Panc1 (cell line): ENCODE results near the gene SLC6A15.

Source experiments
- POLR2AphosphoS5 ChIP-seq: IDR thresholded peaks from 2 replicates; pipeline ENCODE4 v1.6.1; 2012; ENCODE audit warnings: mild to moderate bottlenecking, low read depth, low read length, moderate library complexity
- SIN3A ChIP-seq: IDR thresholded peaks from 2 replicates; pipeline ENCODE4 v1.6.1; 2012; ENCODE audit warnings: low read depth, mild to moderate bottlenecking, low read length, moderate library complexity, borderline replicate concordance; ENCODE audit not compliant: insufficient read depth
- TF ChIP-seq, protein P1 (sequence below): fragments of 450-650 bp; IDR thresholded peaks from 2 replicates; pipeline ENCODE4 v1.5.1; 2017; ENCODE audit warnings: mild to moderate bottlenecking
- TF ChIP-seq, protein P2 (sequence below), 2 experiments: IDR thresholded peaks; 2 replicates each; pipeline ENCODE4 v1.6.1; 2011 to 2012; ENCODE audit warnings: low read depth in 2 of 2, control low read depth in 1 of 2, low read length in 1 of 2, mild to moderate bottlenecking in 1 of 2, moderate library complexity in 1 of 2; ENCODE audit not compliant: insufficient read depth in 1 of 2

DNA sequence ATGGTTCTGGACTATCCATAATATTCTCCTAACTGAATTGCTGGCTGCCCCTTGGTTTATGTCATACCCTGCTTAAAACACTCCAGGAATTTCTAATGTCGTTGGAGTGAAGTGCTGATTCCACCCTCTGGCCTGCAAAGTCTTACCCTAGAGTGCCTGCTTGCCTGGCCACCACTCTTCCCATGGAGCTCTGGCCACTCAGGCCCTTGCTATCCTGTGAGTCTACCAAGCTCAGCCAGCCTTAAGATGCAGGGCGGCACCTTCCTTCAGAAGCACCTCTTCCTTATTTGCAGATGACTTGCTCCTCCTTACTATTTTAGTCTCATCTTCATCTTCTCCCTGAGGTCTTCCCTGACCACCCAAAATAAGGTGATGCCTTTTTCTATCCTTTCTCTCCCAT, 35.3 kb downstream of the SLC6A15 start:
- TF ChIP-seq, protein P1, sequence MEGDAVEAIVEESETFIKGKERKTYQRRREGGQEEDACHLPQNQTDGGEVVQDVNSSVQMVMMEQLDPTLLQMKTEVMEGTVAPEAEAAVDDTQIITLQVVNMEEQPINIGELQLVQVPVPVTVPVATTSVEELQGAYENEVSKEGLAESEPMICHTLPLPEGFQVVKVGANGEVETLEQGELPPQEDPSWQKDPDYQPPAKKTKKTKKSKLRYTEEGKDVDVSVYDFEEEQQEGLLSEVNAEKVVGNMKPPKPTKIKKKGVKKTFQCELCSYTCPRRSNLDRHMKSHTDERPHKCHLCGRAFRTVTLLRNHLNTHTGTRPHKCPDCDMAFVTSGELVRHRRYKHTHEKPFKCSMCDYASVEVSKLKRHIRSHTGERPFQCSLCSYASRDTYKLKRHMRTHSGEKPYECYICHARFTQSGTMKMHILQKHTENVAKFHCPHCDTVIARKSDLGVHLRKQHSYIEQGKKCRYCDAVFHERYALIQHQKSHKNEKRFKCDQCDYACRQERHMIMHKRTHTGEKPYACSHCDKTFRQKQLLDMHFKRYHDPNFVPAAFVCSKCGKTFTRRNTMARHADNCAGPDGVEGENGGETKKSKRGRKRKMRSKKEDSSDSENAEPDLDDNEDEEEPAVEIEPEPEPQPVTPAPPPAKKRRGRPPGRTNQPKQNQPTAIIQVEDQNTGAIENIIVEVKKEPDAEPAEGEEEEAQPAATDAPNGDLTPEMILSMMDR = no peak
- TF ChIP-seq POLR2AphosphoS5 = no peak
- TF ChIP-seq, protein P2, sequence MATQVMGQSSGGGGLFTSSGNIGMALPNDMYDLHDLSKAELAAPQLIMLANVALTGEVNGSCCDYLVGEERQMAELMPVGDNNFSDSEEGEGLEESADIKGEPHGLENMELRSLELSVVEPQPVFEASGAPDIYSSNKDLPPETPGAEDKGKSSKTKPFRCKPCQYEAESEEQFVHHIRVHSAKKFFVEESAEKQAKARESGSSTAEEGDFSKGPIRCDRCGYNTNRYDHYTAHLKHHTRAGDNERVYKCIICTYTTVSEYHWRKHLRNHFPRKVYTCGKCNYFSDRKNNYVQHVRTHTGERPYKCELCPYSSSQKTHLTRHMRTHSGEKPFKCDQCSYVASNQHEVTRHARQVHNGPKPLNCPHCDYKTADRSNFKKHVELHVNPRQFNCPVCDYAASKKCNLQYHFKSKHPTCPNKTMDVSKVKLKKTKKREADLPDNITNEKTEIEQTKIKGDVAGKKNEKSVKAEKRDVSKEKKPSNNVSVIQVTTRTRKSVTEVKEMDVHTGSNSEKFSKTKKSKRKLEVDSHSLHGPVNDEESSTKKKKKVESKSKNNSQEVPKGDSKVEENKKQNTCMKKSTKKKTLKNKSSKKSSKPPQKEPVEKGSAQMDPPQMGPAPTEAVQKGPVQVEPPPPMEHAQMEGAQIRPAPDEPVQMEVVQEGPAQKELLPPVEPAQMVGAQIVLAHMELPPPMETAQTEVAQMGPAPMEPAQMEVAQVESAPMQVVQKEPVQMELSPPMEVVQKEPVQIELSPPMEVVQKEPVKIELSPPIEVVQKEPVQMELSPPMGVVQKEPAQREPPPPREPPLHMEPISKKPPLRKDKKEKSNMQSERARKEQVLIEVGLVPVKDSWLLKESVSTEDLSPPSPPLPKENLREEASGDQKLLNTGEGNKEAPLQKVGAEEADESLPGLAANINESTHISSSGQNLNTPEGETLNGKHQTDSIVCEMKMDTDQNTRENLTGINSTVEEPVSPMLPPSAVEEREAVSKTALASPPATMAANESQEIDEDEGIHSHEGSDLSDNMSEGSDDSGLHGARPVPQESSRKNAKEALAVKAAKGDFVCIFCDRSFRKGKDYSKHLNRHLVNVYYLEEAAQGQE (IDR thresholded peaks at IDR 0.05; ENCODE audit: insufficient read depth in 1 of 2, low read depth in 2 of 2, low read length in 1 of 2) = no peak
- TF ChIP-seq SIN3A = no peak
